Measurements from ENCODE around the gene SPNS2.
A peak's percentile ranks its signal among the peaks of the same experiment; 100 is the strongest.

SPNS2 gene

GRCh38 chr17:4550534-4551039, 51.9 kb downstream of the SPNS2 start:
- Mint-ChIP-seq H3K4me3 (no peak overlapping the region), H3K4me1 (ENCODE audit: low read depth) (peaks cover 16% of the 10 kb centered on the region), H3K27me3 (ENCODE audit: low read depth) (no peaks in the 10 kb centered on the region), H3K36me3 (ENCODE audit: low read depth) (peaks cover 12% of the 10 kb centered on the region), H3K9me3 (no peaks in the 10 kb centered on the region), H3K27ac (no peak overlapping the region)

GRCh38 chr17:4551141-4551540, 52.5 kb downstream of the SPNS2 start:
- Mint-ChIP-seq H3K9me3 (no peaks in the 10 kb centered on the region), H3K4me1 (ENCODE audit: low read depth) (peaks cover 22% of the 10 kb centered on the region), H3K27me3 (ENCODE audit: low read depth) (no peaks in the 10 kb centered on the region), H3K36me3 (ENCODE audit: low read depth) (peaks cover 12% of the 10 kb centered on the region), H3K4me3 (no peak overlapping the region), H3K27ac (no peak overlapping the region)

- Mint-ChIP-seq H3K36me3 (ENCODE audit: low read depth) (peaks cover 12% of the 10 kb centered on the region), H3K9me3 (no peaks in the 10 kb centered on the region), H3K4me1 (ENCODE audit: low read depth) (peaks cover 25% of the 10 kb centered on the region), H3K27me3 (ENCODE audit: low read depth) (no peaks in the 10 kb centered on the region), H3K27ac (no peak overlapping the region), H3K4me3 (no peak overlapping the region)
Observed at GRCh38 chr17:4551796-4552525, 53.3 kb downstream of the SPNS2 start.

GRCh38 chr17:4553669-4554068, 55.0 kb downstream of the SPNS2 start:
- no peaks in the 10 kb centered on the region for H3K27me3 Mint-ChIP-seq (ENCODE audit: low read depth)
- H3K36me3 Mint-ChIP-seq (ENCODE audit: low read depth) = peaks cover 11% of the 10 kb centered on the region
- H3K9me3 Mint-ChIP-seq = no peaks in the 10 kb centered on the region
- H3K27ac Mint-ChIP-seq = no peak overlapping the region
- peaks cover 26% of the 10 kb centered on the region for H3K4me1 Mint-ChIP-seq (ENCODE audit: low read depth)
- H3K4me3 Mint-ChIP-seq = peak overlapping the region; percentile 91

GRCh38 chr17:4554441-4554996, 55.8 kb downstream of the SPNS2 start:
- Mint-ChIP-seq H3K27ac (peak overlapping the region; percentile 84), H3K9me3 (no peaks in the 10 kb centered on the region), H3K4me3 (peak overlapping the region; percentile 91), H3K36me3 (ENCODE audit: low read depth) (peaks cover 11% of the 10 kb centered on the region), H3K4me1 (ENCODE audit: low read depth) (peaks cover 26% of the 10 kb centered on the region), H3K27me3 (ENCODE audit: low read depth) (no peaks in the 10 kb centered on the region)

- Mint-ChIP-seq H3K4me1 (ENCODE audit: low read depth) (peaks cover 26% of the 10 kb centered on the region), H3K27ac (peak within 1 kb of the TSS; percentile 94), H3K4me3 (peak within 1 kb of the TSS; percentile 91), H3K9me3 (no peaks in the 10 kb centered on the region), H3K36me3 (ENCODE audit: low read depth) (peaks cover 8% of the 10 kb centered on the region), H3K27me3 (ENCODE audit: low read depth) (no peaks in the 10 kb centered on the region)
Observed at GRCh38 chr17:4554997-4555799, 56.5 kb downstream of the SPNS2 start, which contains the start of gene MYBBP1A. Gene MYBBP1A, minus strand, starts transcription at chr17:4555384. Its CDS starts 60 bp downstream, at chr17:4555324.

GRCh38 chr17:4555873-4556759, 57.4 kb downstream of the SPNS2 start:
- Mint-ChIP-seq H3K4me3 (peak overlapping the region; percentile 91), H3K36me3 (ENCODE audit: low read depth) (peaks cover 4% of the 10 kb centered on the region), H3K9me3 (no peaks in the 10 kb centered on the region), H3K4me1 (ENCODE audit: low read depth) (peaks cover 25% of the 10 kb centered on the region), H3K27ac (peak overlapping the region; percentile 94), H3K27me3 (ENCODE audit: low read depth) (no peaks in the 10 kb centered on the region)

- no peak overlapping the region for H3K4me3 Mint-ChIP-seq
- peaks cover 3% of the 10 kb centered on the region for H3K36me3 Mint-ChIP-seq (ENCODE audit: low read depth)
- H3K9me3 Mint-ChIP-seq = no peaks in the 10 kb centered on the region
- no peaks in the 10 kb centered on the region for H3K27me3 Mint-ChIP-seq (ENCODE audit: low read depth)
- peaks cover 29% of the 10 kb centered on the region for H3K4me1 Mint-ChIP-seq (ENCODE audit: low read depth)
- no peak overlapping the region for H3K27ac Mint-ChIP-seq
Observed at GRCh38 chr17:4556996-4557395, 58.3 kb downstream of the SPNS2 start.

- Mint-ChIP-seq H3K36me3 (ENCODE audit: low read depth) (no peaks in the 10 kb centered on the region), H3K9me3 (no peaks in the 10 kb centered on the region), H3K4me1 (ENCODE audit: low read depth) (peaks cover 37% of the 10 kb centered on the region), H3K4me3 (no peak overlapping the region), H3K27me3 (ENCODE audit: low read depth) (no peaks in the 10 kb centered on the region), H3K27ac (no peak overlapping the region)
Observed at GRCh38 chr17:4557626-4558346, 59.1 kb downstream of the SPNS2 start.

- no peak overlapping the region for H3K27ac Mint-ChIP-seq
- H3K27me3 Mint-ChIP-seq (ENCODE audit: low read depth) = no peaks in the 10 kb centered on the region
- no peak overlapping the region for H3K4me3 Mint-ChIP-seq
- no peaks in the 10 kb centered on the region for H3K9me3 Mint-ChIP-seq
- H3K4me1 Mint-ChIP-seq (ENCODE audit: low read depth) = peaks cover 44% of the 10 kb centered on the region
- H3K36me3 Mint-ChIP-seq (ENCODE audit: low read depth) = no peaks in the 10 kb centered on the region
Observed at GRCh38 chr17:4558347-4558971, 59.8 kb downstream of the SPNS2 start.

- Mint-ChIP-seq H3K27ac (no peak overlapping the region), H3K4me1 (ENCODE audit: low read depth) (peaks cover 42% of the 10 kb centered on the region), H3K4me3 (no peak overlapping the region), H3K9me3 (no peaks in the 10 kb centered on the region), H3K36me3 (ENCODE audit: low read depth) (no peaks in the 10 kb centered on the region), H3K27me3 (ENCODE audit: low read depth) (no peaks in the 10 kb centered on the region)
Observed at GRCh38 chr17:4559139-4559791, 60.6 kb downstream of the SPNS2 start.

- H3K27me3 Mint-ChIP-seq (ENCODE audit: low read depth) = no peaks in the 10 kb centered on the region
- H3K27ac Mint-ChIP-seq = peak overlapping the region; percentile 55
- H3K4me3 Mint-ChIP-seq = no peak overlapping the region
- H3K36me3 Mint-ChIP-seq (ENCODE audit: low read depth) = no peaks in the 10 kb centered on the region
- H3K9me3 Mint-ChIP-seq = no peaks in the 10 kb centered on the region
- peaks cover 36% of the 10 kb centered on the region for H3K4me1 Mint-ChIP-seq (ENCODE audit: low read depth)
Observed at GRCh38 chr17:4559966-4560365, 61.3 kb downstream of the SPNS2 start.

- Mint-ChIP-seq H3K4me1 (ENCODE audit: low read depth) (peaks cover 37% of the 10 kb centered on the region), H3K36me3 (ENCODE audit: low read depth) (no peaks in the 10 kb centered on the region), H3K27me3 (ENCODE audit: low read depth) (no peaks in the 10 kb centered on the region), H3K4me3 (no peak within 1 kb of the TSS), H3K27ac (peak within 1 kb of the TSS; percentile 55), H3K9me3 (no peaks in the 10 kb centered on the region)
Observed at GRCh38 chr17:4560421-4560820, 61.7 kb downstream of the SPNS2 start, which contains the start of gene GGT6. Gene GGT6, minus strand, starts transcription at chr17:4560577. Its CDS starts 56 bp downstream, at chr17:4560521.
